Loucy (cell line): ENCODE results near the gene SPEG.

Source experiments
- CTCF ChIP-seq: fragments of 200-600 bp; sonication (generic); conservative IDR thresholded peaks from 2 replicates; pipeline ENCODE4 v1.5.1; 2014; ENCODE audit warnings: mild to moderate bottlenecking, antibody characterized with exemption, low read length
- EZH2phosphoT487 ChIP-seq: fragments of 200-600 bp; IDR thresholded peaks from 2 replicates; pipeline ENCODE4 v1.6.1; 2018; ENCODE audit warnings: antibody characterized with exemption, mild to moderate bottlenecking, moderate library complexity, borderline replicate concordance

- TF ChIP-seq CTCF = no peak
- TF ChIP-seq EZH2phosphoT487 = no peak
Observed at GRCh38 chr2:219493086-219493485, 58.4 kb downstream of the SPEG start.
